HepG2 (cell line): ENCODE results near the gene DPH3. TPM values are rescaled to one million over a fixed set of nuclear protein-coding genes. Genes with fewer than 3 reads are reported as not detected.

Experiments
- ATAC-seq: fragments of 200-7000 bp; cut with Tn5 transposase; 3 replicates; pipeline ENCODE4 v1.9.1; 2020; ENCODE audit warnings: mild to moderate bottlenecking, moderate library complexity
- BruUV-seq: library from RNA; stranded (reverse); fragments of 400-500 nt; replicated peaks from 2 replicates; lab custom pipeline; 2021; lab: Mats Ljungman, UMichigan
- CTCF ChIA-PET: fragments of 300-600 bp; formaldehyde crosslinking; extraction: SDS; loops from one replicate; lab custom pipeline; 2021; ENCODE audit warnings: low total read pairs, inconsistent platforms, low intra/inter-chr PET ratio; lab: Yijun Ruan, JAX
- POLR2A ChIA-PET: fragments of 350-600 bp; sonication (Branson Sonifier 250); formaldehyde crosslinking; loops from one replicate; lab custom pipeline; 2020; ENCODE audit warnings: antibody characterized with exemption, inconsistent platforms; lab: Yijun Ruan, JAX
- DNase-seq: peaks from one replicate; pipeline ENCODE4 v3.0.0-alpha.2; 2015; ENCODE audit warnings: low spot score
- FAIRE-seq: peaks from 3 replicates; lab custom pipeline; 2011; peaks lifted over from hg19 to GRCh38; lab: Jason Lieb, UNC
- H2AFZ ChIP-seq: one replicate; pipeline ENCODE4 v1.6.1; 2011; ENCODE audit warnings: low read length, inconsistent platforms
- H3K27ac ChIP-seq: fragments of 300-600 bp; 3 replicates; pipeline ENCODE4 v1.8.0; 2011; ENCODE audit warnings: mixed run types, mild to moderate bottlenecking, mixed read lengths, low read length, inconsistent platforms; ENCODE audit not compliant: insufficient read depth; ENCODE audit errors: extremely low read length
- H3K27me3 ChIP-seq, 2 experiments: fragments of 200-600 bp in 1 of 2; 2 replicates in 1 of 2; 3 replicates in 1 of 2; pipeline versions ENCODE4 v1.6.0 to v1.8.0; 2011; ENCODE audit warnings: low read length in 2 of 2, mild to moderate bottlenecking in 2 of 2, moderate library complexity in 2 of 2, inconsistent platforms in 1 of 2; ENCODE audit not compliant: insufficient read depth in 2 of 2, control insufficient read depth in 1 of 2
- H3K36me3 ChIP-seq, 2 experiments: fragments of 200-600 bp in 1 of 2; replicated peaks in 1 of 2; 2 replicates in 1 of 2; 3 replicates in 1 of 2; pipeline versions ENCODE4 v1.5.1 to v1.8.0; 2011; ENCODE audit warnings: low read length in 2 of 2, inconsistent platforms in 1 of 2; ENCODE audit not compliant: insufficient read depth in 2 of 2, control insufficient read depth in 1 of 2
- H3K4me1 ChIP-seq: 2 replicates; pipeline ENCODE4 v1.5.1; 2012; ENCODE audit warnings: low read length, inconsistent platforms; ENCODE audit not compliant: insufficient read depth
- H3K4me2 ChIP-seq: 2 replicates; pipeline ENCODE4 v1.6.0; 2011; ENCODE audit warnings: low read depth, low read length, inconsistent platforms
- H3K4me3 ChIP-seq, 3 experiments: fragments of 200-600 bp in 1 of 3; sonication (generic), shearing (Covaris generic) in 1 of 3; replicated peaks in 1 of 3; 2 replicates each; pipeline ENCODE4 v1.5.1; 2011 to 2016; ENCODE audit warnings: low read length in 3 of 3, inconsistent platforms in 2 of 3, low read depth in 2 of 3, mild to moderate bottlenecking in 2 of 3, control low read depth in 1 of 3, mixed read lengths in 1 of 3; ENCODE audit not compliant: insufficient read depth in 1 of 3
- H3K79me2 ChIP-seq: one replicate; pipeline ENCODE4 v1.6.1; 2011; ENCODE audit warnings: low read length, inconsistent platforms; ENCODE audit not compliant: insufficient read depth
- H3K9ac ChIP-seq: 2 replicates; pipeline ENCODE4 v1.6.0; 2011; ENCODE audit warnings: mild to moderate bottlenecking, low read depth, low read length, inconsistent platforms; ENCODE audit not compliant: insufficient read depth
- H3K9me3 ChIP-seq: 2 replicates; pipeline ENCODE4 v1.5.1; 2012; ENCODE audit warnings: mild to moderate bottlenecking, low read length
- H4K20me1 ChIP-seq: 2 replicates; pipeline ENCODE4 v1.6.0; 2011; ENCODE audit warnings: inconsistent platforms, mild to moderate bottlenecking, low read length, moderate library complexity; ENCODE audit not compliant: insufficient read depth
- CBX1 ChIP-seq: IDR thresholded peaks from one replicate; pipeline ENCODE4 v1.6.1; 2016; ENCODE audit warnings: antibody characterized with exemption, low read depth
- CTCF ChIP-seq: sonication (generic); formaldehyde crosslinking; IDR thresholded peaks from 2 replicates; pipeline ENCODE4 v1.5.0; 2020; ENCODE audit warnings: mild to moderate bottlenecking, missing genetic modification reagents, moderate library complexity
- IRX3 ChIP-seq: sonication (generic); formaldehyde crosslinking; IDR thresholded peaks from 2 replicates; pipeline ENCODE4 v1.8.1; 2023; ENCODE audit warnings: mild to moderate bottlenecking, low read depth, missing genetic modification reagents, borderline replicate concordance
- NFIC ChIP-seq: IDR thresholded peaks from 2 replicates; pipeline ENCODE4 v1.6.1; 2012; ENCODE audit warnings: mild to moderate bottlenecking, low read length, inconsistent platforms
- PLRG1 ChIP-seq: fragments of 450-650 bp; conservative IDR thresholded peaks from 2 replicates; pipeline ENCODE4 v1.6.1; 2016
- RAD21 ChIP-seq: fragments of 450-650 bp; formaldehyde crosslinking; IDR thresholded peaks from 2 replicates; pipeline ENCODE4 v1.5.0; 2020; ENCODE audit warnings: mild to moderate bottlenecking
- SMC3 ChIP-seq: IDR thresholded peaks from 2 replicates; pipeline ENCODE4 v1.6.1; 2011; ENCODE audit warnings: low read length, improper control_type of control experiment
- STAG1 ChIP-seq: sonication (generic); formaldehyde crosslinking; IDR thresholded peaks from 2 replicates; pipeline ENCODE4 v1.4.0; 2020; ENCODE audit warnings: missing genetic modification reagents
- ZFP36 ChIP-seq: fragments of 150-350 bp; IDR thresholded peaks from 2 replicates; pipeline ENCODE4 v1.6.1; 2018; ENCODE audit warnings: borderline replicate concordance, low read length, low read depth; ENCODE audit not compliant: partially characterized antibody
- ZGPAT ChIP-seq: IDR thresholded peaks from 2 replicates; pipeline ENCODE4 v1.6.1; 2016; ENCODE audit warnings: mild to moderate bottlenecking
- ZIK1 ChIP-seq: sonication (generic); formaldehyde crosslinking; IDR thresholded peaks from 2 replicates; pipeline ENCODE4 v1.5.0; 2020; ENCODE audit warnings: mild to moderate bottlenecking, low read depth, missing genetic modification reagents, borderline replicate concordance
- ZNF562 ChIP-seq: sonication (generic); formaldehyde crosslinking; IDR thresholded peaks from 2 replicates; pipeline ENCODE4 v1.8.0; 2022; ENCODE audit warnings: missing genetic modification reagents, borderline replicate concordance
- ZNF576 ChIP-seq: sonication (generic); formaldehyde crosslinking; IDR thresholded peaks from 2 replicates; pipeline ENCODE4 v1.4.0; 2020; ENCODE audit warnings: mild to moderate bottlenecking, missing genetic modification reagents
- WGBS: methylation state at CpG from one replicate; pipeline ENCODE4 v1.1.6; 2017; ENCODE audit warnings: low lambda C conversion rate; 5-methylcytosine and 5-hydroxymethylcytosine counted together
- in situ Hi-C: cut with HindIII; loops from 2 replicates; pipeline ENCODE4 v1.10.0; 2017; ENCODE audit warnings: low pct_unique_long_range_greater_than_20kb; ENCODE audit not compliant: extremely low pct_ligation_motif_present
- intact Hi-C: fragments of 100-400 bp; cut with micrococcal nuclease; formaldehyde crosslinking; loops from one replicate; pipeline ENCODE4 v1.10.0; 2022; ENCODE audit not compliant: unreplicated experiment
- polyA plus RNA-seq, 8 experiments: library from polyadenylated mRNA; depleted of rRNA in 3 of 8; stranded (reverse) in 7 of 8; unstranded in 1 of 8; fragments of >200 nt; fragmentation: Illumina TruSeq in 4 of 8; extraction: Trizol in 4 of 8; gene quantifications; 2 replicates each; pipeline versions ENCODE4 v1.2.1 to v1.2.3, GENCODE V29; 2011 to 2016; ENCODE audit warnings: low read depth in 4 of 8, missing spikeins in 1 of 8, mixed read lengths in 1 of 8; ENCODE audit not compliant: insufficient read depth in 1 of 8
- total RNA-seq, 5 experiments: library from RNA; depleted of rRNA; stranded (reverse); fragments of >200 nt; fragmentation: Illumina TruSeq; extraction: Trizol; gene quantifications; 2 replicates each; pipeline ENCODE4 v1.2.3, GENCODE V29; 2016; ENCODE audit warnings: low read depth in 1 of 5

DPH3 gene
- total and polyA plus RNA-seq, 2 of the 13 experiments (the other 11 are each of a cell fraction or from before 2014, with no cell fraction given): 18.3 to 21.6 TPM

GRCh38 chr3:16290827-16291196, 26.1 kb upstream of the DPH3 start:
- H3K4me3 ChIP-seq: no peak overlapping the region
- H3K4me1 ChIP-seq: no peaks in the 10 kb centered on the region
- no peak for DNase-seq
- no peak for ATAC-seq
- ChIA-PET POLR2A (no interaction called here), CTCF (interaction anchor here (1.7 to 3.3 kb wide), 2 partner anchors 256 to 260 kb away, joined by 4 to 51 read pairs; no protein-coding TSS in a partner anchor)
- H3K36me3 ChIP-seq: peaks cover 4 to 52% of the 10 kb centered on the region in 2 experiments
- H3K4me2 ChIP-seq: no peak overlapping the region
- H3K27me3 ChIP-seq: no peaks in the 10 kb centered on the region
- 98% methylated on average over 2 of the region's 2 CpGs for WGBS
- no peak overlapping the region for H3K9ac ChIP-seq
- no peak for FAIRE-seq
- H3K79me2 ChIP-seq: no peaks in the 10 kb centered on the region
- in situ Hi-C loops: loop anchor here (5.0 to 10.0 kb wide), 2 partner anchors 224 to 261 kb away; partner anchors contain the start of gene RFTN1
- H3K9me3 ChIP-seq: peaks cover 10% of the 10 kb centered on the region; the same call in 1 of the 2 replicates
- no peaks in the 10 kb centered on the region; the same call in 1 of the 2 replicates for H4K20me1 ChIP-seq
- H3K27ac ChIP-seq: no peak overlapping the region
- no peak overlapping the region for H2AFZ ChIP-seq
- no TSS peak for BruUV-seq
- TF ChIP-seq ZNF562 (CRISPR knock-in tag): no peak
- no peak for TF ChIP-seq CBX1
- TF ChIP-seq ZIK1 (CRISPR knock-in tag): no peak
- TF ChIP-seq PLRG1: no peak
- no peak for TF ChIP-seq IRX3
- intact Hi-C loops: loop anchor here (1.0 kb wide), 2 partner anchors 226 to 259 kb away; no protein-coding TSS in a partner anchor

GRCh38 chr3:16290007-16290826, 25.5 kb upstream of the DPH3 start:
- TF ChIP-seq NFIC (no peak), RAD21 (peak; percentile 70), CTCF (CRISPR knock-in tag) (peak; percentile 76), STAG1 (CRISPR knock-in tag) (peak; percentile 88), SMC3 (peak; percentile 87), ZNF576 (CRISPR knock-in tag) (no peak), ZGPAT (CRISPR knock-in tag) (0 out of 2 replicates have a peak, but pooled peaks have one; percentile 20), ZFP36 (no peak)
- Histone ChIP-seq H3K79me2 (no peaks in the 10 kb centered on the region), H4K20me1 (no peaks in the 10 kb centered on the region; the same call in 1 of the 2 replicates), H3K9me3 (peaks cover 10% of the 10 kb centered on the region; the same call in 1 of the 2 replicates), H3K36me3 (peaks cover 2 to 48% of the 10 kb centered on the region in 2 experiments), H3K4me1 (no peaks in the 10 kb centered on the region), H3K27ac (no peak overlapping the region), H3K9ac (no peak overlapping the region), H2AFZ (no peak overlapping the region), H3K27me3 (no peaks in the 10 kb centered on the region), H3K4me2 (no peak overlapping the region), H3K4me3 (no peak overlapping the region)
- ATAC-seq (peak; percentile 68; the same call in 2 of the 3 replicates), FAIRE-seq (no peak), DNase-seq (peak; percentile 37)
- WGBS: 72% methylated on average over 3 of the region's 3 CpGs
- ChIA-PET CTCF (interaction anchor here (0.7 to 3.3 kb wide), 3 partner anchors 227 to 260 kb away, joined by 3 to 51 read pairs (median 4); no protein-coding TSS in a partner anchor), POLR2A (no interaction called here)
- in situ Hi-C loops (loop anchor here (5.0 to 10.0 kb wide), 2 partner anchors 225 to 262 kb away; partner anchors contain the start of gene RFTN1), intact Hi-C loops (loop anchor here (1.0 kb wide), 2 partner anchors 227 to 260 kb away; no protein-coding TSS in a partner anchor)
- BruUV-seq: no TSS peak
